Activated CD4-positive, alpha-beta T cell treated with anti-CD3 and anti-CD28 coated beads, Interleukin-2, amount 50 U/mL, for 48 hours (primary cell): ENCODE data around the gene KCTD16.

Source experiments
- DNase-seq, 2 experiments: peaks; one replicate each; pipeline ENCODE4 v3.0.0-alpha.2; 2020

KCTD16 gene

DNA sequence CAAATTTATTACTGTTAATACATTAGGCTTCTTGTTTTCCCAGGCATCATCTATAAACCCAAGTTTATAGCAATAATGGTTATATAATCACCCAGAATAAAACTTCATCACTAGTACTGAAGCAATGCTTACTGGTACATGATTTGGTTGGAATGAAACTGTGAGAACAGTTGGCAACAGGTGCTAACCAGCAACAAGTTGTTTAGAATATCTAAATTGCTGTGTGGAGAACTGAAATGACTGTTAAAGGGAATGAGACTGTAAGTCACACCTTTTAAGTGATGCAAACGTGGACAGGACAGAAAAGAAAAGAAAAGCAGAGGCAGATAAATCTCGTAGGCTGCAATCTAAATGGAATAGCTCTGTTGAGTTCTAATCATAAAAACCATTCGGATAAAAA is 2.7 kb upstream of the KCTD16 start:
- no peak for DNase-seq

DNA sequence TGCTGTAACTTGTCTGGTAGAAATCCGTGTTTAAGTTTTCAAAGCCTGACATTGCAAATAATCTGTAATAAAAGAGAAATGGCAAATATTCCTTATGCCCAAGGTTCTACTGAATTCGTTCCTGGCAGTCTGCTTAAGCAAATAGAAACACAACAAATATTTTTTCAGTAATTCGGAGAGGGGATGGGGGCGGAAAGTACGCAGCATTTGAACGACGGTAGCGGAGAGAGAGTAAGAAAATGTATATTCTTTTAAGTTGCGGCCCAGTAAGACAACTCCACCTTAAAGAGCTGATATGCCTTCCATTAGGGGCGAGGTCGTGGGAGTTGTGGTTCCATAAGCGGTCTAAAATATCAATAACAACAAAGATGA is 783 bp upstream of the KCTD16 start:
- no peak for DNase-seq

DNA sequence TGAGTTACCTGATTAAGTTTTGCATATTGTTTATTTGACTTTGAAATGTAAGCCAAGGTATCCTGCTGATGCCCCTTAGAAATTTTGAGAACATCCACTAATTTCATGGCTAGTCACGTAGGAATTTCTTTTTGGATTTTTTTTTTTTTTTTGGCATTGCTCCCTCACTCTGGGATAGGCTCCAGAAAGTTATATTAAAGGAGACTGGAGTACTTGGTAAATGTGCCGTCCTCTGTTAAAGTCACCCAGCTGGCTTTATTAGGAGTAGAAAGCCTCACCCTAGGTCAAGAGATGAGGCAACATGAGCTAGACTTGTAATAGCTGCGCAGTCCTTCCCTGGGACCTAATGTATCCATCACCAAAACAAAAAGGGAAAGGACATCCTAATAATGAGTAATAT is 3.1 kb downstream of the KCTD16 start:
- no peak for DNase-seq

GRCh38 chr5:144177548-144177947 is 6.9 kb downstream of the KCTD16 start:
- no peak for DNase-seq

DNA sequence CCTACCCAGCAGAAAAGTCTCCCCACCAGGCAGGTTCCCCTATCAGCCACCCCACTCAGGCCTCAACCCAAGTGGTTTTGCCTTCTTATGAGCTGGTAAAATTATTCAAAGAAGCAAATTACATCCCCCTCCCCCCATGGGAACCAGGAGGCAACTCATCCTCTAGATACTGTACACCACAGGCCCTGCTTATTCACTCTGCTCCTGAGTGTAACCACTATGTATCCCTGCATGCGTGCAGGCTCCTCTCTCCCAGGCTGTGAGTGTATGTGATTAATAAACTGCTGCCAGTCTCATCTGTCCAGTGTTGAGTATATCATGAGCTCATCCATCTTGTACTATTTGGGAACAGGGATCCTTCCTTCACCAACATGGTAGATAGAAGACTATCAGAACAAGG is 8.6 kb downstream of the KCTD16 start:
- no peak for DNase-seq

- DNase-seq, result no peak
Measured at GRCh38 chr5:144183254-144183889, 12.7 kb downstream of the KCTD16 start.

DNA sequence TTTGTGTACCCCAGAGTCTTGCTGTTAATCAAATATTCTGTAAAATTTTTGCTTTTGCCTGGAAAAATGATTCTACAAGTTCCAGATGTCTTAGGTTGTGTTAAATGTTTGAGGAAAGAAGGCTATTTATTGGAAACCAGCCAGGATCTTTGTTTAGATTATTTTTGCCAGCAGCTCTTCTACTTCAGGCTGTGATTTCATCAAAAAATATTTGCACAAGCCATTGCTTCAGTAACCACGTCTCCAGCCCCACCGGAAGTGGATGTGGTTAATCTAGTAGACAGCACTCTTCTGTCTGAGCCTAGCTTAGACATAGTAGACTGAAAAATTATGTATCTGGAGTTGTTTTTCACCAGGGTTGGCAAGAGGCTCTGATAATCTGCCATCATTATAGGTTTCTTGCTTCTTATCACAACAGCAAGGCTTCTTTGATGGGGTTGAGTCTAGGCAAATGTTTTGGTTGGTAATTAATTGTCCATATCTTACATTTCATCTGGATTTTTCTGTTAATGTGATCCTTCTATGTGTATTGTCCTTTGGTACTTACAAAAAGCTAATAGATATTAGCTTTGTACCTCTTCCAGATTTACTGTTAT is 17.1 kb downstream of the KCTD16 start:
- DNase-seq, result peak; percentile 53 to 69

GRCh38 chr5:144189800-144190429 is 19.2 kb downstream of the KCTD16 start:
- peak; percentile 65 to 77 for DNase-seq

- no peak for DNase-seq
Measured at GRCh38 chr5:144191531-144191930, 20.9 kb downstream of the KCTD16 start.

DNA sequence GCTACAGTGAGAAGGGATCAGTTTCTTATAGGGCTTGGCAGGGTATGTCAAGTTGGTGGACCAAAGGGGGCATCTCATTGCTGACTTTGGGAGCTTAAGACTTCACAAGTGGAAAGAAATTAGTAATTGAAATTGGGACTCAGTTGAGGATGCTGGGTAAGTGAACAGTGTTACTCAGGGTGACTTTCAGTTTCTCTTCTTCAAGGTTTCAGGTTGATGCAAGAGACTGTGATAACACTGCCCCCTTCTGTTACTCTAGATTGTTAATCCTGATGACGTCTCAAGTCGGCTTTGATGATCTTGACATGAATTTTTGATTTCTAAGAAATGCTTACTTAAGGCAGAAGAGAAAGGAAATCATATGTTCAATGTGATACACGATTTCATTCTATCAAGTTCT is 21.3 kb downstream of the KCTD16 start:
- no peak for DNase-seq

DNA sequence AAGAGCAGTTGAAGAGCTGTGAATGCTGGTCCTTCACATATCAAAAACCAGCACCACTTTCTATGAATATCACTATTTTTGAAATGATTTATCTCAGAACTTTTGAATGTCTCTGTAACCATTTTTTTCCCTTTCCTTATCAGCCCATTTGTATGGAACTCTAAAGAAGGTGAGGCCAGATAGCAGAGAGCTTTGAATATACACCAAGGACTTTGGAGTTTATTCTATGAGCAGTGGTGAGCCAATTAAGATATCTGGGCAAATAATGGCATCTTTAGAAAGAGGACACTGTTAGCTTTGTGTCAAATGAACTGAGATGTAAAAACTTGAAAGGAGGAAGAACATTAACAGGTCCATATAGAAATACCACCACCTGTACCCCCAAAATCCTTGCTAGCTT is 22.0 kb downstream of the KCTD16 start:
- DNase-seq, result no peak

DNA sequence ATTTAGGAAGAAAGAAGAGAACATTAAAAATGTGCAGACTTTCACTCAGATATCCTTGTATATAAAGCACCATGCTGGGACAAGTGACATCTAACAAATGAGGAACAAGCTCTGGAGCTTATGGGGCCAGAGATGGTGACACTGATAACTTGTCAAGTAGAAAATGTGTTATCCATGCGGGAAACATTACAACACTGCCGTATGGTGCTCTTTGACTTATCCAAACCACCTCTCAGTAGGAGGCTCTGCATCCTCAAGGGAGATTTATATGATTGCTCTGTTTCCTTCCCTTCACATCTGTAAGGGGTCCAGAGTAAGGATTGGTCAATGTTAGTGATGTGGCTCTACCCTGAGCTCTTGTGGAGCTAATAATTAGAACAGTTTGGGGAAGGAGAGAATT is 23.5 kb downstream of the KCTD16 start:
- DNase-seq, result no peak

GRCh38 chr5:144195448-144195847 is 24.8 kb downstream of the KCTD16 start:
- no peak for DNase-seq

DNA sequence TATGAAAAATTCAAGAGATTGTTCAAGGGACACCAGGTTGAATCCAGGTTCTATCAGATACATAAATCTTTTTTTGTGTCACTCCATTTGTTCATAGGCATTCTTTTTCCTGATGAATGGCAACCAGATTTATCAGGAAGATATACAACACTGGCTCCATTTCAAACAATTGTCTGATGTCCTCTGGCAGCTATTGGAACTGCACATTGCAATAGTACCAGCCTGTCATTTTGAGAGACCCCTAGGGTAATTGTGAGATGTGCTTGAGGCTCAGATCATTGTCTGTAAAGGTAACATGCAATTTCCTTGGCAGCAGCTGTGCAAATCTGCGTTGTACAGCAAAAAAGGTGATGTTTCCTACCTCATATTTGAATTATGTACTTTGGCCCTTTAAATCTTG is 25.9 kb downstream of the KCTD16 start:
- no peak for DNase-seq

GRCh38 chr5:144198386-144198785 is 27.7 kb downstream of the KCTD16 start:
- DNase-seq, result no peak

DNA sequence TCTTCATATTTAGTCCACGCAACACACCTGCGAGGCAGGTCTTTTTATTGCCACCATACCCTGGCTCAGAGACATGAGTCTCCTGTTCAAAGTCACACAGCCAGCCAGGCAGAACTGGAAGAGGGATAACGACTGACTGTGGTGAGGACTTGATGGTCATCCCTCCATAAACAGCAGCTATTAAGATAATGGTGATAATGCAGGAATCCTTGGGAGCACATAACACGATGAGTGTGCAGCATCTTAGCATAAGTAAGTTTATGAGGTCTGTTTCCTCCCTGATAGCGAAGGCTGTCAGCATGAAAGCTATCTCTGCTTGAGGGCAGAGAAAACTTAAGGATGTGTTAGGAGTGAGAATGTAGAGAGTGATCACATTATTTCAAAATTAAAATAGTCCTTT is 30.9 kb downstream of the KCTD16 start:
- DNase-seq, result no peak

DNA sequence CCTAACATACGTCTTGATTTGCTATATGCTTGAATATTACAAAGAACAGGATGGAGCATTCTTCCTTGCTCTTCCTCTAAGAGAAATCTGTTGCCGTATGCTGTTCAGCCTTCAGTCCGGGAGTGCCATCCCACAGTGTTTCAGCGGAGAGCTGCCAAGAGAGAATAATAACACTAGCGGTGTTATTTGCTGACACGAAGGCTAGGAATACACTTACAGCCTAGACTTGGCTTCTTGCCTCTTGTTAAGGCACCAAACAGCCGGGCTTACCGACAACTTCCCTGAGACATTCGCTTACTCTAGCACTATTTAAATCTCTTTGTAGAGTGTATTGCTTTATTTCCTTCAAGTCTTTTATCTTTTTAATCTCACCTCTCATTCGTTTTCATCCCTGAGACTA is 31.4 kb downstream of the KCTD16 start:
- no peak for DNase-seq

GRCh38 chr5:144202726-144203125 is 32.1 kb downstream of the KCTD16 start:
- peak in 1 of 2 experiments; percentile 18 for DNase-seq

DNA sequence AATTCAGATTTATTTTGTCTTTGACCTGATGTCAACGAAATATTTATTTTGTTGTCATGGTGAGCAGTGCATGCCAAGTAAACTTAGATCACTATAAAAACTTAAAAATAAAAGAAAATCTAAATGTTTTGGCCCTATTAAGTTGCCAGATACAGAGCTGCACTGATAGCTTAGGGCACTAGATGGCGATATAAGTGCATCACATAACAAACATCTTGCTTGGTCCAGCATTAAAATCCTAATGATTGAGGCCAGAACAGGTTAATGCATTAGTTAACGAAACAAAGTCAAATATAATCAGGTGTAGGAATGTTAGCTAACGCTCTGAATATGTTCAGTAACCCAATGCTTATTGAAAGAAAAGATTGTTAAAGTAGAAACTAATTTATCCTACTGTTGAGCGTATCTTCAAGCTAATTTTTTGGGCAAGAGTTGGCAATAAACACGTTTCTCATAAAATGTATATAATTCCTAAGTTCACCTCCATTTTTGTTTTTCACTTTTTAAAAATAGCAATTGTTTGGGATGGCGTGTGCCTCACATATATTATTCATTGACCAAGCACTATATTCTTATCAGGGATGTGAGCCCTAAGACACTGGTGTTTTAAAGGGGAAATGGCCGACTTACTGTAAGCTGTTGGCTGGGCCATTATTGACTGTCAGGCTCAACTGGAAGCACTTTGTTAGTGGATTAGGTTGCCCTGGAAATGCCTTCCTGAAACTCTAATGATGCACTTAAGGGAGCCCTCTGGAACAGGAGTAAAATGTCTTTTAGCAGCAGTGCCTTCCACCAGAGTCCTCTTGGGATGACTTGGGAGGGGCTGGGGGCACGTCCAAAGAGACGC is 33.3 kb downstream of the KCTD16 start:
- DNase-seq, result peak in 1 of 2 experiments; percentile 40

DNA sequence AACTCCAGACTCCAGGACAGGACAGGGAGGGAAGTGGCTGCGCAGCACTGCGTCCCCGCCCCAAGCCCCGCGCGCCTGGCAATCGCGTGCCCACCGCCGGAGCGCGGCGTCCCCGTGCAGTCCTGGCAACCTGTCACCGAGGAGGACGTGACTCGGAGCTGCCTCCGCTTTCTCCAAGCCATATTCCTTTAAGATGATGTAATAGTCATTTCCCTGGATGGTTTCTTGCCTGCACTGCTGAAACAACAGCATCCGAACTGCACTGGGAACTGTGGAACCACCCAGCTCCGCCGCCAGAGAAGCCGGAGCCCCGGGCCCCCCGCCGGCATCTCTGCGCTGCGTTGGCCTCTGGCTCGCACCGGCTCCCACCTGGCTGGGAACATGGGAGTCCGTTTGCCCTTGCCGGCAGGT is 34.5 kb downstream of the KCTD16 start:
- no peak for DNase-seq

- DNase-seq, result no peak
Measured at GRCh38 chr5:144206141-144206540, 35.5 kb downstream of the KCTD16 start.

DNA sequence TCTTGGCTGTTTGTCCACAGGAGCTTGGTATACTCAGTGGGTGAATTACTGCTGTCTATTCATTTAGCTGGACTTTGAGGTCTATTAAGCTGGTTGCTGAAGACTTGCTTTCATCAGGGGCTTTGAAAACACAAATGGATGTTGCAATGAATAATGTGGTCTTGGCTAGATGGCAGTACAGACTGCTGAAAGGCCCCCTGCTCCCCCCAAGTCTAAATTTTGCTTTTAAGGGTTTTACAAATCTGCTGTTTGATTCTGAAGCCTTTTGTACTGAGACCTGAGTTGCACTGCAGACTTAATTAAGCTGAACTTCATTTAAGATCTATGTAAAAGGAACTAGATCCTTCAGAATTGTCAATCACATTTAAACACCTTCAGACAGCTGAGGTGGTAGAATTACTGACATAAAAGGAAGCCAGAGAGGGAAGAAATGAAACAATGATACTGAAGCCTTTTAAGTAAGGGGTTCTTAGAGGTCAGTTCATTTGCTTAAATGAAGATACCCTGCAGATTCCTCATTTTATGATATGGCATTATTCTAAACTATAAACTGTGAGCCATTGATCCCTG is 37.3 kb downstream of the KCTD16 start:
- no peak for DNase-seq

DNA sequence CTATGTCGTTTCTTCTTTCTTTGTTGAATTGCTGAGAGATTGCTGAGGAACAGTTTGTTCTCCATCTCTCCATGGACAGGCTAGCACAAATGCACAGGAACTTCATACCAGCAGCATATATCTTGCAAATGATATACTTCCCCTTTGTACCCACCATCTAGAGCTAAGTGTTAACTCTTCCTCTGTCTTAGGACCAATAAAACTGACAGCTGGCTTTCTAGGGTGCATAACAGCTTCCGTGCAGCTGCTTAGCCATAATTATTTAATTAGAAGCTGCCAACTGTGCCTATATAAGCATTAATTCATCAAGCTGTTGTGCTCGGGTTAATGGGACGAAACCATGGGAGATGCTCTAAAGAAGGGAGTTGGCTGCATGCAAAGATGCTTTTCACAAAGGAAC is 38.7 kb downstream of the KCTD16 start:
- DNase-seq, result no peak
